Measurements from ENCODE around the gene RNU5B-1. TPM values are rescaled to one million over a fixed set of nuclear protein-coding genes. Genes with fewer than 3 reads are reported as not detected.

Gene RNU5B-1
- total and polyA plus RNA-seq, 2 of the 8 experiments (the other 6 are each of a cell fraction or from before 2014, with no cell fraction given): not detected

- TF ChIP-seq, protein P1, sequence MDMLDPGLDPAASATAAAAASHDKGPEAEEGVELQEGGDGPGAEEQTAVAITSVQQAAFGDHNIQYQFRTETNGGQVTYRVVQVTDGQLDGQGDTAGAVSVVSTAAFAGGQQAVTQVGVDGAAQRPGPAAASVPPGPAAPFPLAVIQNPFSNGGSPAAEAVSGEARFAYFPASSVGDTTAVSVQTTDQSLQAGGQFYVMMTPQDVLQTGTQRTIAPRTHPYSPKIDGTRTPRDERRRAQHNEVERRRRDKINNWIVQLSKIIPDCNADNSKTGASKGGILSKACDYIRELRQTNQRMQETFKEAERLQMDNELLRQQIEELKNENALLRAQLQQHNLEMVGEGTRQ (IDR thresholded peaks at IDR 0.05; ENCODE audit: low read length): no peak
- TF ChIP-seq SIRT6 (IDR thresholded peaks at IDR 0.05; ENCODE audit: low read length): no peak
Measured at GRCh38 chr15:65323071-65323511, 18.6 kb downstream of the RNU5B-1 start (continued).
